Loucy (cell line): Measurements from ENCODE around the gene PDE4D.

Source experiments
- H2AFZ ChIP-seq: fragments of 200-600 bp; sonication (generic); 2 replicates; pipeline ENCODE4 v1.6.0; 2016; ENCODE audit warnings: antibody characterized with exemption, mild to moderate bottlenecking, low read length, moderate library complexity
- H3F3A ChIP-seq: fragments of 200-600 bp; 2 replicates; pipeline ENCODE4 v1.6.0; 2016; ENCODE audit warnings: antibody characterized with exemption, low read depth, mild to moderate bottlenecking
- H3K27me3 ChIP-seq: fragments of 200-600 bp; sonication (generic); 2 replicates; pipeline ENCODE4 v1.6.1; 2014; ENCODE audit warnings: low read length, mild to moderate bottlenecking; ENCODE audit not compliant: insufficient read depth, poor library complexity, severe bottlenecking
- H3K36me3 ChIP-seq: fragments of 200-600 bp; sonication (generic); 2 replicates; pipeline ENCODE4 v1.6.1; 2016; ENCODE audit warnings: low read length; ENCODE audit not compliant: insufficient read depth
- H3K4me1 ChIP-seq: fragments of 200-600 bp; sonication (generic); 2 replicates; pipeline ENCODE4 v1.5.1; 2014; ENCODE audit warnings: low read length, mild to moderate bottlenecking; ENCODE audit not compliant: insufficient read depth, poor library complexity, severe bottlenecking
- H3K4me2 ChIP-seq: fragments of 200-600 bp; sonication (generic); 2 replicates; pipeline ENCODE4 v1.6.0; 2014; ENCODE audit warnings: antibody characterized with exemption, low read length, low read depth, mild to moderate bottlenecking; ENCODE audit not compliant: poor library complexity, severe bottlenecking
- H3K4me3 ChIP-seq: fragments of 200-600 bp; sonication (generic); 2 replicates; pipeline ENCODE4 v1.5.1; 2014; ENCODE audit warnings: low read length, mild to moderate bottlenecking, mixed read lengths; ENCODE audit not compliant: poor library complexity, severe bottlenecking
- H3K79me2 ChIP-seq: fragments of 200-600 bp; sonication (generic); 2 replicates; pipeline ENCODE4 v1.6.1; 2014; ENCODE audit warnings: low read length; ENCODE audit not compliant: insufficient read depth
- H3K9ac ChIP-seq: fragments of 200-600 bp; sonication (generic); 2 replicates; pipeline ENCODE4 v1.6.0; 2014; ENCODE audit warnings: mild to moderate bottlenecking, low read depth, low read length, moderate library complexity; ENCODE audit not compliant: poor library complexity, severe bottlenecking
- H3K9me2 ChIP-seq: fragments of 200-600 bp; sonication (generic); replicated peaks from 2 replicates; pipeline ENCODE4 v1.6.1; 2016; ENCODE audit warnings: low read depth, low read length, mixed read lengths
- H3K9me3 ChIP-seq: fragments of 200-600 bp; sonication (generic); 2 replicates; pipeline ENCODE4 v1.6.1; 2014; ENCODE audit warnings: mild to moderate bottlenecking, antibody characterized with exemption, low read length, low read depth; ENCODE audit not compliant: insufficient read depth
- H4K20me1 ChIP-seq: fragments of 200-600 bp; sonication (generic); 2 replicates; pipeline ENCODE4 v1.6.0; 2014; ENCODE audit warnings: antibody characterized with exemption, low read length, mild to moderate bottlenecking; ENCODE audit not compliant: insufficient read depth, poor library complexity, severe bottlenecking
- EZH2phosphoT487 ChIP-seq: fragments of 200-600 bp; IDR thresholded peaks from 2 replicates; pipeline ENCODE4 v1.6.1; 2018; ENCODE audit warnings: antibody characterized with exemption, mild to moderate bottlenecking, moderate library complexity, borderline replicate concordance
- TF ChIP-seq, protein P1 (sequence below): fragments of 200-600 bp; sonication (generic); conservative IDR thresholded peaks from 2 replicates; pipeline ENCODE4 v1.5.1; 2014; ENCODE audit warnings: mild to moderate bottlenecking, antibody characterized with exemption, low read length

The PDE4D gene

DNA sequence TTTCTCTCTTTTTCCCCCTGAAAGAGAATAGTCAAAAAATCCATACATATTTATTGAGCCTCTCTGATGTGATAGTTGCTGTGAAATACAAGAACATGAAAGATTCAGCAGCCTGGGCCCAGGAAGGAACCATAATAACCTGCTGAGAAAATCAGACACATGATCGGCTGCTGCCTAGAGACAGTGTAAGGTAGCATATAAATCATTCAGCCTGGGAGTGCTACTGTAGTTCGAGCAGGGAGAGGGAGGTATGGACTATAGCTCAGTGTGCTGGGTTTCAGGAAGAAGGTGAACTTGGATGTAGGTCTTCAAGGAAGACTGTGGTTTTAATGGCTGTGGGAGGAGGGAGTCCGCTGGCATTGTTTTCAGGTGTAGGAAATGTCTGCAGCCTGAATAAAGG is 841.6 kb downstream of the PDE4D start:
- H3K4me3 ChIP-seq = no peak overlapping the region
- no peak overlapping the region for H3K9ac ChIP-seq
- no peaks in the 10 kb centered on the region for H3K36me3 ChIP-seq
- H3K27me3 ChIP-seq = no peaks in the 10 kb centered on the region
- no peak overlapping the region for H2AFZ ChIP-seq
- no peaks in the 10 kb centered on the region for H3K4me1 ChIP-seq
- no peaks in the 10 kb centered on the region for H4K20me1 ChIP-seq
- no peaks in the 10 kb centered on the region for H3K79me2 ChIP-seq
- no peaks in the 10 kb centered on the region for H3K9me3 ChIP-seq
- no peaks in the 10 kb centered on the region for H3K9me2 ChIP-seq
- H3K4me2 ChIP-seq = no peak overlapping the region
- no peak for TF ChIP-seq EZH2phosphoT487
- H3F3A ChIP-seq = no peaks in the 10 kb centered on the region

DNA sequence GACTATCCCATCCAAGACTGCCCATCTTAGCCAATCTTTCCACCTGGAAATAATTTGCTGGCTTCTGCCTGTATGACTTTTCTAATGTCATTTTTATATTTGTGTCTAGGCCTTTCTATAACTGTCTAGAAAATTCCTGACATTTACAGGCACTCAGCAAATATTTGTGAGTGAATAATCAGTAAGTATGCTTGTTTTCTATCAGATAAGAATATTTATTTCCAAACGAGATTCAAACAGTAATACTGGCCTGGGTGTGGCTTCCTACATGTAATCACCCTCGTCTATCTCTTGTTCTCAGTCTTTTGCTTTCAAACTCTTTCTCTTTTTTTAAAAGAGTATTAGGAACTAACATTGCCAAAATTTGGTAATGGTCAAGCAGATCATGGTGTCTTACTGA is 844.4 kb downstream of the PDE4D start:
- Histone ChIP-seq H3K4me1 (no peaks in the 10 kb centered on the region), H3K9ac (no peak overlapping the region), H3K27me3 (no peaks in the 10 kb centered on the region), H3K36me3 (no peaks in the 10 kb centered on the region), H2AFZ (no peak overlapping the region), H3K9me3 (no peaks in the 10 kb centered on the region), H3F3A (no peaks in the 10 kb centered on the region), H4K20me1 (no peaks in the 10 kb centered on the region), H3K79me2 (no peaks in the 10 kb centered on the region), H3K9me2 (no peaks in the 10 kb centered on the region), H3K4me2 (no peak overlapping the region), H3K4me3 (no peak overlapping the region)
- TF ChIP-seq, protein P1, sequence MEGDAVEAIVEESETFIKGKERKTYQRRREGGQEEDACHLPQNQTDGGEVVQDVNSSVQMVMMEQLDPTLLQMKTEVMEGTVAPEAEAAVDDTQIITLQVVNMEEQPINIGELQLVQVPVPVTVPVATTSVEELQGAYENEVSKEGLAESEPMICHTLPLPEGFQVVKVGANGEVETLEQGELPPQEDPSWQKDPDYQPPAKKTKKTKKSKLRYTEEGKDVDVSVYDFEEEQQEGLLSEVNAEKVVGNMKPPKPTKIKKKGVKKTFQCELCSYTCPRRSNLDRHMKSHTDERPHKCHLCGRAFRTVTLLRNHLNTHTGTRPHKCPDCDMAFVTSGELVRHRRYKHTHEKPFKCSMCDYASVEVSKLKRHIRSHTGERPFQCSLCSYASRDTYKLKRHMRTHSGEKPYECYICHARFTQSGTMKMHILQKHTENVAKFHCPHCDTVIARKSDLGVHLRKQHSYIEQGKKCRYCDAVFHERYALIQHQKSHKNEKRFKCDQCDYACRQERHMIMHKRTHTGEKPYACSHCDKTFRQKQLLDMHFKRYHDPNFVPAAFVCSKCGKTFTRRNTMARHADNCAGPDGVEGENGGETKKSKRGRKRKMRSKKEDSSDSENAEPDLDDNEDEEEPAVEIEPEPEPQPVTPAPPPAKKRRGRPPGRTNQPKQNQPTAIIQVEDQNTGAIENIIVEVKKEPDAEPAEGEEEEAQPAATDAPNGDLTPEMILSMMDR = no peak
- TF ChIP-seq EZH2phosphoT487 = no peak

DNA sequence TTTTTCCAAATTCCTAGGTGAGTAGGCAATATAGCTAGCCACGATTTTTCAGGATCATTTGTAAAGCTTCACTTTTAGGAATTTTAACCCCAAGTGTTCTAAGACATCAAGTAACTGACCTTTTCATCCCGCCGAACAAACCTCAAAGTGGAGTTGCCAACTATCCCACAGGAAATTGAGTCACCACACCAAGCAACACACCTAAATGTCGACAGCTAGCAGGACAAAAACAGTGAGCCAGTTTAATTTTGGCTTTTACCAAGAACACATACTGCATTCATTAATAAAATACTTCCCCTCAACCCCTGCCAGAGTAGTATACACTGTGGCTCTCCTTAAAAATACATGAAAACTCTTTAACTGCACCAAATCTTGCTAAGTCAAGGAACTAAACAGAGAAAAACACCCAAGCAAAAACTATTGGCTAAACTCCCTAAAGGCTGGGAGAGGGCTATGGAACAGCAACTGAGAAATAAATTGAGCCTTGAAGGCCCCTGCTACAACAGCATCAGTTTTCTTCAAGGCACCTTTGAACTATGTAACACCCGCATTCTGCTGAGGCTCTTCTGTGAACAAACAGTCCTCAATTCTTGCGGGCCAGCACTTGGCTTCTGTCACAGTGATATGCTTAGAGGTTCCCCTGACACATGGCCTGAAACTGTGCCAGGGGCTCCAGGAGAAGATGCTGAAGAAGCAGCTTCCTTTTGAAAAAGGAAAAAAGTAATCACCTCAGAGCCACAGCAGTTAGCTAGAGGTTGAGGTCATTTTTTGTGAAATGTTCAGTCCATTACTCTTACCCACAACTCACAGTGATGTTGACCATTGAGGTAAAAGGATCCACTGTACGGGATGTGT is 851.1 kb downstream of the PDE4D start:
- Histone ChIP-seq H3K4me2 (no peak overlapping the region), H3K79me2 (no peaks in the 10 kb centered on the region)

More for the DNA sequence above, 851.1 kb downstream of the PDE4D start:
- H3K9me2 ChIP-seq = no peaks in the 10 kb centered on the region
- H3K36me3 ChIP-seq = no peaks in the 10 kb centered on the region
- H3K4me1 ChIP-seq = peaks cover 6% of the 10 kb centered on the region
- no peaks in the 10 kb centered on the region for H3K9me3 ChIP-seq
- H4K20me1 ChIP-seq = no peaks in the 10 kb centered on the region
- H3K9ac ChIP-seq = no peak overlapping the region
- TF ChIP-seq EZH2phosphoT487 = no peak
- TF ChIP-seq, protein P1 = no peak
- H3K4me3 ChIP-seq = no peak overlapping the region
- H3F3A ChIP-seq = no peaks in the 10 kb centered on the region
- H2AFZ ChIP-seq = no peak overlapping the region
- no peaks in the 10 kb centered on the region for H3K27me3 ChIP-seq
